ENCODE measurements around the gene UQCC5.

UQCC5 gene, protein sequence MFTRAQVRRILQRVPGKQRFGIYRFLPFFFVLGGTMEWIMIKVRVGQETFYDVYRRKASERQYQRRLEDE

DNA sequence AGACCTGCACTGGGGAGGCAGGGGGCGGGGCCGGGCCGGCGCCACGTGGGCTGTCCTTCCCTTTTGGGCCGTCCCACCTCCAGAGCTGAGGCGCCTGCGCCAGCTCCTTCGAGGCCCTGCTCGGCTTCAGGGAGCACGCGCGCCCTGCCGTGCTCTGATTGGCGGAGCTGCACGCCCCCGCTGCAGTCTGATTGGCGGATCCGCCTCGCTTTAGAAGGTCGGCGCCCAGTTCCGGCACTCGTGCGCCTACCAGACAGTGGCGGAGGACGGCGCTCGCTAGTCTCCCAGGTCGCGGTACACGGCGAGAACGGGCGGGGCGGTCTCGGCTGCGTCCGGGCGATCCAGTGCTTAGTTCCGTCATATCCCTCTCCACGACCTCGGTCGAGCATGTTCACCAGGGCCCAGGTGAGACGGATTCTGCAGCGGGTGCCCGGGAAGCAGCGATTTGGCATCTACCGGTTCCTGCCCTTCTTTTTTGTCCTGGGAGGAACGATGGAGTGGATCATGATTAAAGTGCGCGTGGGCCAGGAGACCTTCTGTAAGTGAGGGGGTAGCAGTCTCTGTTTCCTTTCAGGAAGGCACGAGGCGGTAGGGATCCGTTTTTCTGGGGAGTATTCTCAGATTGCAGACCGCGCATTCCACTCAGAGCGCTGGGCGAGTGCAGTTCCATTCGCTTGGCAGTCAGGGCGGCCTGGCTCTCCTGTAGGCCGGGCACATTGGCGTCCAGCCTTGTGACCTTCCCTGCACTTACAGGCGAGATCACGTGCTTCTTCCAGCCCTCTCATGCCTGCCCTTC lies at the start of gene UQCC5:
UQCC5 (plus strand) TSS at position 237 of the 796 bp plus-strand sequence; CDS start at position 388, 151 bp downstream.
- DNase-seq, result peak; percentile 99

- no peak for DNase-seq
These were observed 49.2 kb upstream of the UQCC5 start for GRCh38 chr3:52487050-52487787.

DNA sequence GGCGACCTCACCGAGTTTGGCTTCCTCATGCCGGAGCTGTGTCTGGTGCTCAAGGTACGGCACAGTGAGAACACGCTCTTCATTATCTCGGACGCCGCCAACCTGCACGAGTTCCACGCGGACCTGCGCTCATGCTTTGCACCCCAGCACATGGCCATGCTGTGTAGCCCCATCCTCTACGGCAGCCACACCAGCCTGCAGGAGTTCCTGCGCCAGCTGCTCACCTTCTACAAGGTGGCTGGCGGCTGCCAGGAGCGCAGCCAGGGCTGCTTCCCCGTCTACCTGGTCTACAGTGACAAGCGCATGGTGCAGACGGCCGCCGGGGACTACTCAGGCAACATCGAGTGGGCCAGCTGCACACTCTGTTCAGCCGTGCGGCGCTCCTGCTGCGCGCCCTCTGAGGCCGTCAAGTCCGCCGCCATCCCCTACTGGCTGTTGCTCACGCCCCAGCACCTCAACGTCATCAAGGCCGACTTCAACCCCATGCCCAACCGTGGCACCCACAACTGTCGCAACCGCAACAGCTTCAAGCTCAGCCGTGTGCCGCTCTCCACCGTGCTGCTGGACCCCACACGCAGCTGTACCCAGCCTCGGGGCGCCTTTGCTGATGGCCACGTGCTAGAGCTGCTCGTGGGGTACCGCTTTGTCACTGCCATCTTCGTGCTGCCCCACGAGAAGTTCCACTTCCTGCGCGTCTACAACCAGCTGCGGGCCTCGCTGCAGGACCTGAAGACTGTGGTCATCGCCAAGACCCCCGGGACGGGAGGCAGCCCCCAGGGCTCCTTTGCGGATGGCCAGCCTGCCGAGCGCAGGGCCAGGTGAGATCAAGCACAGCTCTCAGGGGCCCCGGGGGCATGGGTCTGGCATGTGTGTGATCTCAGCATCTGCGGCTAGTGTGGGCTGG lies 48.4 kb upstream of the UQCC5 start:
- no peak for DNase-seq

DNA sequence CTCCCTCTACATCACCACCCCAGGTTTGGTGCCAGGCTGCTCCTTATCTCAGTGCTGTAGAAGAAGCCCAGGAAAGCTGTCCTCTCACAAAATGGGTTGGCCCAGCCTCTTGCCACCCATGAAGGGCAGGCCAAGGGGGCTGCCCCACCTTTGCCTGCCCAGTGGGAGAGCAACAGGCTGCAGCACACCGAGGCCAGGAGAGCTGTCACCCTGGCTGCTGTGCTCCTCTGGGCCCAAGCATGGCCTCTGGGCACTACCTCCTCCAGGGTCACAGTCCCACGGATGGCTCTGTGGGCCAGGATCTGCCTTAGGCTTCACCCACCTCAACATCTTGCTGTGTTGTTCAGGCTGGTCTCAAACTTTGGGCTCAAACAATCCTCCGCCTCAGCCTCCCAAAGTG lies 47.7 kb upstream of the UQCC5 start:
- DNase-seq, result no peak

GRCh38 chr3:52489453-52489852 lies 47.0 kb upstream of the UQCC5 start:
- DNase-seq, result no peak

DNA sequence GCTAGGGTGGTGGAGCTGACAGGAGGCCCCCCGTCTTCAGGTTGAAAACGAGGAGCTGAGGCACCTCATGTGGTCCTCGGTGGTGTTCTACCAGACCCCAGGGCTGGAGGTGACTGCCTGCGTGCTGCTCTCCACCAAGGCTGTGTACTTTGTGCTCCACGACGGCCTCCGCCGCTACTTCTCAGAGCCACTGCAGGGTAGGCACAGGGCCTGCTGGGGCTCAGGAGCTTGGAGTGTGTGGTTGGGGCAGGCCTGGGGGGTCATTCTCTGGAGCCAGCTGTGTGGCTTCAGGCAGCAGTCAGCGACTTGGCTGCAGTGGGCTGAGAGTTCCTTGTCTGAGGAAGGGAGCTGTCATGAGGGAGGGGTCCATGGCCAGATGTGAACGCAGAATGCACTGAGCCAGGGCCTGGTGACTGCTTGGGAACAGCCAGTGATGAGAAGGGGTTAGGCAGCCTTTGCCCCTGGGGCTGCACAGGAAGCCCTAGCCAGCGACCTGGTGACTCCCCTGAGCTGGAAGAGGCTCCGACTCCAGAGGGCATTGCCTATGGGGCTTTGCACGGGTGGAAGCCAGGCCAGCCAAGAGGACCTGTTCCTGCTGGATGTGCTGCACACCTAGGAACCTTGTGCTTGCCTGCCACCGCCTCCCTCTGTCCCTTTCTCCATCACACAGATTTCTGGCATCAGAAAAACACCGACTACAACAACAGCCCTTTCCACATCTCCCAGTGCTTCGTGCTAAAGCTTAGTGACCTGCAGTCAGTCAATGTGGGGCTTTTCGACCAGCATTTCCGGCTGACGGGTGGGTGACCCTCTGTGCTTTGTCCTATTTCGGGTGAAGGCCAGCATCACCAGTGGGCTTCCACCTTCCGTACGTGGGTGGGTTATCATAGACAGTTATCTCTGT lies 46.1 kb upstream of the UQCC5 start:
- no peak for DNase-seq

DNA sequence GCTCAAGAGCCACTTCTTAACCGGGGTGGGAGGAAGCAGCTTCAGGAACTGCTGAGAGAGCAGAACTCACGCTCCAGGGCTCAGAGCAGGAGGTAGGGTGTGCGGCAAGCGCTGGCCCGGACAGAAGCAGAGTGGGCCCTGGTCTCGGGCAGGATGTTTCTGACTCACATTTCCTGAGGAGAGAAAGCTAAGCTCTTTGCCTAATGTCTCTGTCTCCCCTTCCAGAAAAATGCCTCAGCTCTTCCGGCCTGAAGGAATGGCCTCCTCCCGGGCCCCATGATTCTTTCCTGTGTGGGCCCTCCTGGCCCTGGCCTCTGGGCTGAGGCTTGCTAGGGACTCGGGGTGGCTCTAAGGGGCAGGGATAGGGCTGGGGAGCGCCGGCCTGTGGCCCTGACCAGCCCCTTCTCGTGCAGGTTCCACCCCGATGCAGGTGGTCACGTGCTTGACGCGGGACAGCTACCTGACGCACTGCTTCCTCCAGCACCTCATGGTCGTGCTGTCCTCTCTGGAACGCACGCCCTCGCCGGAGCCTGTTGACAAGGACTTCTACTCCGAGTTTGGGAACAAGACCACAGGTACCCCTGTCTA lies 45.4 kb upstream of the UQCC5 start:
- DNase-seq, result peak; percentile 62

- DNase-seq, result no peak
These were observed 44.3 kb upstream of the UQCC5 start for GRCh38 chr3:52492059-52492458.

GRCh38 chr3:52493232-52494017 lies 43.0 kb upstream of the UQCC5 start:
- DNase-seq, result no peak

GRCh38 chr3:52494445-52494844 lies 42.0 kb upstream of the UQCC5 start:
- no peak for DNase-seq

GRCh38 chr3:52494886-52495495 lies 41.4 kb upstream of the UQCC5 start, which contains the start of gene STAB1:
Gene STAB1, plus strand, starts transcription at chr3:52495338. Its CDS starts 76 bp downstream, at chr3:52495414.
- peak; percentile 72 for DNase-seq

- DNase-seq, result peak; percentile 35
These were observed 40.4 kb upstream of the UQCC5 start for GRCh38 chr3:52495777-52496602.

- DNase-seq, result peak; percentile 94
These were observed 38.0 kb upstream of the UQCC5 start for GRCh38 chr3:52498137-52499054.

- DNase-seq, result no peak
These were observed 35.4 kb upstream of the UQCC5 start for GRCh38 chr3:52501046-52501445.

DNA sequence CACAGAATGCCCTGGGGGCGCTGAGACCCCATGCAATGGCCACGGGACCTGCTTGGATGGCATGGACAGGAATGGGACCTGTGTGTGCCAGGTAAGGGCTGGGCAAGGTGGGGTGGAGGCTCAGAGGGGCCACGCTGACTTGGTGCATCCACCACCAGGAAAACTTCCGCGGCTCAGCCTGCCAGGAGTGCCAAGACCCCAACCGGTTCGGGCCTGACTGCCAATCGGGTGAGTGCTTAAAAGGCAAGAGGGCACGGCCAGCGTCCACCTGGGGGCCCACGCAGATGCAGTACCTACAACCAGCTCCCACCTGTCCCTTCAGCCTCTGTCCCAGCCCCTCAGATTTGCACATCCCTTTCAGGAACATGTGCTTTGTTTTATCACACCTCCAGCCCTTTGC lies 34.4 kb upstream of the UQCC5 start:
- DNase-seq, result no peak

GRCh38 chr3:52502808-52503350 lies 33.5 kb upstream of the UQCC5 start:
- DNase-seq, result no peak

- DNase-seq, result no peak
These were observed 32.5 kb upstream of the UQCC5 start for GRCh38 chr3:52503788-52504424.
